PC-9 (cell line): ENCODE results near the gene PITPNB.

Source experiments
- EZH2 ChIP-seq: fragments of 200-600 bp; sonication (generic); IDR thresholded peaks from 2 replicates; pipeline ENCODE4 v1.8.0; 2017; ENCODE audit warnings: antibody characterized with exemption, low read depth
- TF ChIP-seq, protein P1 (sequence below): fragments of 200-600 bp; sonication (generic); conservative IDR thresholded peaks from 2 replicates; pipeline ENCODE4 v1.6.1; 2017; ENCODE audit warnings: mixed run types, antibody characterized with exemption, mild to moderate bottlenecking, moderate library complexity

DNA sequence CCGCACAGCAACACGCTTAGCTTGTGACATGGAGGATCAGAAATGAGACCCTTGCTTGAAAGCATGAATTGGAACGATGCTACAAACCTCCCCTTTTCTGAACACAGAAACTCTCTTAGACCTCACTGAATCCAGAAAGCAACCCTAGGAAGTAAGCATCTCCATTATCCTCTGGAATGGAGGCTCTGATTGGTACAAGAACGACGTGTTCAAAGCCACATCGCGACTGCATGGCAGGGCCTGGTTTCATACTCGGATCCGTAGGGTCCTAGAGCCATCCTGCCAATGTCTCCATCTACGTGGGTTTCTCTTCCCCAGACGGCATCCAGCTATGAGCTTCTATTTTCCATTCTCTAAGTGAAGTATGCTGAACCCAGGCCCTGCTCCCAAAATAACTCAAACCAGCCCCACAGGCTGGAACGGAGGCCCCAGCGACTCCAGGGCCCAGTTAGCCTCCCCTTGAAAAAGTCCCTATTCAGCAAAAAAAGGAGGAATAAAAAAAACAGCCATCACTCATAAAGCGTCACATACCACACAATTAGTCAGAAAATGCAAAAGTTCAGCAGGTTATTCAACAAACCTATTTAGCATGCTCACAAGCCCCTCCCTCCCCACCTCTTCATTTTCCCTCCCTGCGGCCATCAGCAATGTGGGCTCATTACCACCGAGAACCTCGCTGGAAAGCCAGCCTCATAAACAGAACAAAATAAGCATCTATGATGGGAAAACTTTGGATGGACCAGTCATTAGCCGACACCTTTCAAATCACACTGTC lies 110.4 kb downstream of the PITPNB start:
- TF ChIP-seq EZH2 = no peak
- TF ChIP-seq, protein P1, sequence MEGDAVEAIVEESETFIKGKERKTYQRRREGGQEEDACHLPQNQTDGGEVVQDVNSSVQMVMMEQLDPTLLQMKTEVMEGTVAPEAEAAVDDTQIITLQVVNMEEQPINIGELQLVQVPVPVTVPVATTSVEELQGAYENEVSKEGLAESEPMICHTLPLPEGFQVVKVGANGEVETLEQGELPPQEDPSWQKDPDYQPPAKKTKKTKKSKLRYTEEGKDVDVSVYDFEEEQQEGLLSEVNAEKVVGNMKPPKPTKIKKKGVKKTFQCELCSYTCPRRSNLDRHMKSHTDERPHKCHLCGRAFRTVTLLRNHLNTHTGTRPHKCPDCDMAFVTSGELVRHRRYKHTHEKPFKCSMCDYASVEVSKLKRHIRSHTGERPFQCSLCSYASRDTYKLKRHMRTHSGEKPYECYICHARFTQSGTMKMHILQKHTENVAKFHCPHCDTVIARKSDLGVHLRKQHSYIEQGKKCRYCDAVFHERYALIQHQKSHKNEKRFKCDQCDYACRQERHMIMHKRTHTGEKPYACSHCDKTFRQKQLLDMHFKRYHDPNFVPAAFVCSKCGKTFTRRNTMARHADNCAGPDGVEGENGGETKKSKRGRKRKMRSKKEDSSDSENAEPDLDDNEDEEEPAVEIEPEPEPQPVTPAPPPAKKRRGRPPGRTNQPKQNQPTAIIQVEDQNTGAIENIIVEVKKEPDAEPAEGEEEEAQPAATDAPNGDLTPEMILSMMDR = no peak
